Testis (tissue), 3 donors: ENCODE results near the gene KCNN3. TPM values are rescaled to one million over a fixed set of nuclear protein-coding genes. Genes with fewer than 3 reads are reported as not detected.

Experiments
- DNase-seq: peaks from one replicate; pipeline ENCODE4 v3.0.0-alpha.2; 2019
- H3K27ac ChIP-seq, 2 donors: fragments of 200-600 bp; sonication (generic); one replicate each; pipeline ENCODE4 v1.5.1; 2019
- H3K27me3 ChIP-seq: fragments of 200-600 bp; sonication (generic); one replicate; pipeline ENCODE4 v1.5.1; 2019
- H3K36me3 ChIP-seq: fragments of 200-600 bp; sonication (generic); one replicate; pipeline ENCODE4 v1.5.1; 2017; ENCODE audit warnings: low read depth; ENCODE audit errors: missing control alignments
- H3K4me1 ChIP-seq: fragments of 200-600 bp; sonication (generic); one replicate; pipeline ENCODE4 v1.5.1; 2019
- H3K4me3 ChIP-seq, 2 donors: fragments of 200-600 bp; sonication (generic); one replicate each; pipeline ENCODE4 v1.5.1; 2017 to 2019
- H3K9me3 ChIP-seq: fragments of 200-600 bp; sonication (generic); one replicate; pipeline ENCODE4 v1.5.1; 2017
- POLR2A ChIP-seq: fragments of 450-650 bp; IDR thresholded peaks from one replicate; pipeline ENCODE4 v1.6.1; 2017; ENCODE audit warnings: antibody characterized with exemption, mild to moderate bottlenecking, moderate library complexity
- WGBS, 2 donors: methylation state at CpG; one replicate each; pipeline ENCODE4 v1.1.5; 2018; 5-methylcytosine and 5-hydroxymethylcytosine counted together
- intact Hi-C: fragments of 100-400 bp; cut with DNase I; formaldehyde crosslinking; loops from one replicate; pipeline ENCODE4 v1.15.1; 2023; ENCODE audit warnings: low total_unique reads
- polyA plus RNA-seq: library from polyadenylated mRNA; stranded (reverse); fragments of 350-450 nt; fragmentation: Illumina TruSeq; extraction: RNeasy Lipid Tissue Mini Kit (QIAGEN cat#74804); gene quantifications from one replicate; pipeline ENCODE4 v1.2.3, GENCODE V29; 2014; ENCODE audit warnings: low read depth, low replicate concordance; ENCODE audit not compliant: insufficient read depth
- total RNA-seq, 2 donors: library from RNA; depleted of rRNA; stranded (reverse); fragments of >200 nt; gene quantifications; one replicate each; pipeline ENCODE4 v1.2.3, GENCODE V29; 2016
- TF ChIP-seq, protein P1 (sequence below), 3 experiments: fragments of 450-650 bp in 2 of 3; fragments of 200-600 bp in 1 of 3; sonication (generic) in 1 of 3; IDR thresholded peaks; one replicate each; pipeline ENCODE4 v1.5.1; 2016 to 2019; ENCODE audit warnings: antibody characterized with exemption in 3 of 3, mild to moderate bottlenecking in 2 of 3, moderate library complexity in 1 of 3

The KCNN3 gene
- total and polyA plus RNA-seq, 3 donors from 2014 or later = 0.24 to 0.78 (median 0.56) TPM

DNA sequence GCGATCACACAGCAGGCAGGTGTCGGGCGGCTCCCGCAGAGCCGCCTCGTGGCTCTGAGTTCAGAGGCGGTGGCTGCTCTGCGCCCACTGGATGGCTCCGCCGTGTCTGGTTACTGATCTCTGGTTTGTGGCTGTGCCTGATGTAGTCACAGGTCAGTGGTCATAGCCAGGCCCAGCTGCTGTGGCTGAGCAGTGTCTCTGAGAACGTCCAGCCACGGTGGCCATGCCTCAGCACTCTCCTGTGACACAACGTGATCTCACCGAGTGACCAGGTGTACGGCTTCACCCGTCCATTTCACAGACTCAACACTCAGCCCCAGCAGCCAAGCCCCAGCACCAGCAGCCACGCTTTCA, 61.2 kb downstream of the KCNN3 start:
- WGBS, 2 donors = 78 to 89% methylated on average over 11 to 17 of the region's 17 CpGs
- no peaks in the 10 kb centered on the region for H3K9me3 ChIP-seq
- H3K27me3 ChIP-seq = no peaks in the 10 kb centered on the region
- H3K4me1 ChIP-seq = peaks cover 7% of the 10 kb centered on the region
- intact Hi-C loops = no loop called here
- no peaks in the 10 kb centered on the region for H3K36me3 ChIP-seq
- H3K27ac ChIP-seq = no peak overlapping the region
- H3K4me3 ChIP-seq = no peak overlapping the region
- no peak for TF ChIP-seq POLR2A
- TF ChIP-seq, protein P1, sequence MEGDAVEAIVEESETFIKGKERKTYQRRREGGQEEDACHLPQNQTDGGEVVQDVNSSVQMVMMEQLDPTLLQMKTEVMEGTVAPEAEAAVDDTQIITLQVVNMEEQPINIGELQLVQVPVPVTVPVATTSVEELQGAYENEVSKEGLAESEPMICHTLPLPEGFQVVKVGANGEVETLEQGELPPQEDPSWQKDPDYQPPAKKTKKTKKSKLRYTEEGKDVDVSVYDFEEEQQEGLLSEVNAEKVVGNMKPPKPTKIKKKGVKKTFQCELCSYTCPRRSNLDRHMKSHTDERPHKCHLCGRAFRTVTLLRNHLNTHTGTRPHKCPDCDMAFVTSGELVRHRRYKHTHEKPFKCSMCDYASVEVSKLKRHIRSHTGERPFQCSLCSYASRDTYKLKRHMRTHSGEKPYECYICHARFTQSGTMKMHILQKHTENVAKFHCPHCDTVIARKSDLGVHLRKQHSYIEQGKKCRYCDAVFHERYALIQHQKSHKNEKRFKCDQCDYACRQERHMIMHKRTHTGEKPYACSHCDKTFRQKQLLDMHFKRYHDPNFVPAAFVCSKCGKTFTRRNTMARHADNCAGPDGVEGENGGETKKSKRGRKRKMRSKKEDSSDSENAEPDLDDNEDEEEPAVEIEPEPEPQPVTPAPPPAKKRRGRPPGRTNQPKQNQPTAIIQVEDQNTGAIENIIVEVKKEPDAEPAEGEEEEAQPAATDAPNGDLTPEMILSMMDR (IDR thresholded peaks at IDR 0.05) = no peak
- DNase-seq = no peak

DNA sequence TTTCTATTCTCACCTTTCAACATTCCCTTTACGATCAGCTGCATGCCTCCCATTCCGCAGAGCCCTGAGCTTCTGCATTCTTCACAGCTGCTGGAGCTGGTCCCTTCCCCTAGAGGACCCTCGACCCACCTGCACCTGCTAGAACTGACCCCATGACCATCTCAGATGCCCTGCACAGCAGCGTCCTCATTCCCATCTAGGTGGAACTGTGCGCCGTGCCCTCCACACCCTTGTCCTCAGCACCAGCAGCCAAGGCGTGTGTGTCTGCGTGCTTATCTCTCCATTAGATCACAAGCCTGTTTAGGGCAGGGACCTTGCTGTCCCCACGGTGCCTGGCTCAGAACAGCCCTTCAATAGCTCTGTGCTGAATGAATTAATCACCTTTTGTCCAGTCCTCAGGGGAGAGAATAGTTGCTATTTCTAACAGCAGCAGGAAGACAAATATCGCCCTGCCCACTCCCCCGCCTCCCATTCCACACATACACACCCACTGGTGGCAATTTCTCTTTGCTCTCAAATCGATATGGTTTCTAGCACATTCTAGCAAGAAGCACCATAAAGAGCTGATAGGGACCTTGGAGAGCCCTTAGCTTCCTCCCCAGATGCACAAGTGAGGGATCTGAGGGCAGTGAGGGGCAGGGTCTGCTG, 61.7 kb downstream of the KCNN3 start:
- intact Hi-C loops = no loop called here
- DNase-seq = no peak
- TF ChIP-seq, protein P1 (IDR thresholded peaks at IDR 0.05) = no peak
- no peak for TF ChIP-seq POLR2A
- 79 to 81% methylated on average over 9 to 12 of the region's 12 CpGs for WGBS, 2 donors
- Histone ChIP-seq H3K27ac (no peak overlapping the region), H3K9me3 (no peaks in the 10 kb centered on the region), H3K27me3 (no peaks in the 10 kb centered on the region), H3K4me1 (peaks cover 2% of the 10 kb centered on the region), H3K4me3 (no peak overlapping the region), H3K36me3 (no peaks in the 10 kb centered on the region)

DNA sequence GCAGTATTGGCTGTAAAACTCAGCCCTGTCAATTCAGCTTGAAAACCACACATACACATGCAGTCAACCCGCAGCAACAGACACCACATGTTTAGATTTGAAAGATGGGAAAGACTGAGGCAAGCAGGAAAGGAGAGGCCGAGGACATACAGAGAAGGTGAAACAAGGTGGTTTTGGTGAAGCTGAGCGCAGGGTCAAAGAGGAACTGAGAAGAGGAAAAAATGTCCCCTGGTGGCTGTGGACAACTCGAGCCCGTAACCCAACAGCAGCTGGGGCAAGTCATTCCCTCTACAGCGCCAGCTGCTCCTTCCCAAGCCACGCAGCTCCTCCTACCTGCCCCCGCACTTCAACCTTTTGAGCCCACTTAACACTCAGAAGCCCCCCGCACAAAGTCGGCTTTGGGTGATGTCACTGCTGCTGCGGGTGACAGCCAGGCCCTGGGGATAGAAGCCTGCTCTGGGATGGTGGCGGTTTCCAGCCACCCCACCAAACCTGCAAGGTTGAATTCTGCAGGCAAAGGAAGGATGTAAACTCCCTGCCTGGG, 63.0 kb downstream of the KCNN3 start:
- Histone ChIP-seq H3K4me1 (no peaks in the 10 kb centered on the region), H3K27me3 (no peaks in the 10 kb centered on the region), H3K27ac (no peak overlapping the region), H3K4me3 (no peak overlapping the region), H3K9me3 (no peaks in the 10 kb centered on the region), H3K36me3 (no peaks in the 10 kb centered on the region)
- no peak for TF ChIP-seq POLR2A
- TF ChIP-seq, protein P1 (IDR thresholded peaks at IDR 0.05) = no peak
- intact Hi-C loops = no loop called here
- DNase-seq = no peak
- 75 to 80% methylated on average over 10 to 12 of the region's 12 CpGs for WGBS, 2 donors

DNA sequence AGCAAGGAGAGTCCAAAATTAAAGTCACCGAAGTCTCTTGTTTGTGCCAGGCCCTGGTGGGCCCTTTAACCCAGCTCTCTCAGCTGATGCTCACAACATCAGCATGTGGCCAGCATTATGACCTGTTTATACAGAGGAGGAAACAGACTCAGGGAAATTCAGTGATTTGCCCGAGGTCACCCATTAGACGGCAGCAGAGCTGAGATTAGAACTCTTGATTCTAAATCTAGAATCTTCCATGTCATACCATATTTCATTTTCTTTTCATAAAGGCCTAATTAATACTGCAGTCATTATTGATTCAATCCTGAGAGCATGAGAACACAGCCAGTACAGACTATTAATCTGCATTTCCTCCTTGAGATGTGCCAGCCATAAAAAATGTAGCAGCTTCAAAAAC, 63.7 kb downstream of the KCNN3 start:
- intact Hi-C loops = no loop called here

More for the DNA sequence above, 63.7 kb downstream of the KCNN3 start:
- Histone ChIP-seq H3K4me3 (no peak overlapping the region), H3K4me1 (no peaks in the 10 kb centered on the region), H3K9me3 (no peaks in the 10 kb centered on the region), H3K27me3 (no peaks in the 10 kb centered on the region), H3K27ac (no peak overlapping the region), H3K36me3 (no peaks in the 10 kb centered on the region)
- 85 to 86% methylated on average over 3 of the region's 3 CpGs for WGBS, 2 donors
- TF ChIP-seq, protein P1 (IDR thresholded peaks at IDR 0.05) = no peak
- TF ChIP-seq POLR2A = no peak
- no peak for DNase-seq
